ENCODE results near the gene ROBO3. TPM values are rescaled to one million over a fixed set of nuclear protein-coding genes. Genes with fewer than 3 reads are reported as not detected.

ROBO3 gene
- total RNA-seq, 1 donor from 2014 or later = 40.0 TPM

DNA sequence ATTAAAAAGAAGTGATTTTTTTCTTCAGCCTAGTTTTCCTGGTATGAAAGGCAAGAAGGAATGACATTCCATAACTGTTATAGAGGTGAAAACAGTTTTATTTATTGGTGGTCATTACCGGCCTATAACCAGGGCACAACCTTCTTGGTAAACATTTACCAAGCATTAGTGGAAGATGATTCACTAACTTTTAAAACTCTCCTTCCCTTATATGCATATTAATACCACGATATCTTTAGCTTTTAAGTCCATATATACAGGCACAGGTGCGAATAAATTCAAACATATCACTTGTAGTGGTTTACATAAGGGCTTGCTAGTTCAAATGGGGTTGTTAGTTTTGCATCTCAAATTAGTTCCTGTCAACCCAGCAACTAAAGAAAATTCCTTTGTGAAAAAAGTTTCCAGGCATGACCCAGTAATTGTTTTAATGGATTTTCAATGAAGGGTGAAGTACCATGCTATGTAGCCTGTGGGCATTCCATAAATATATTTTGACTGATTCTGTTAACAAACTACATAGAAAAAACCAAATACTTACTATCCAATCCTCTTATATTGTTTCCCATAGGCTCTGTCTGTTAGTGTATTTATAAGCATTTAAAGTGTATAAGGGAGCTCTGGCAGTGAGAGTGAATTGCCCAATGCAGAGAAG lies 30.6 kb upstream of the ROBO3 start:
- H3K4me1 Mint-ChIP-seq (ENCODE audit: unreplicated experiment) = peaks cover 5% of the 10 kb centered on the region
- peaks cover 9% of the 10 kb centered on the region for H3K27me3 Mint-ChIP-seq (ENCODE audit: unreplicated experiment)
- no peaks in the 10 kb centered on the region for H3K36me3 Mint-ChIP-seq (ENCODE audit: low read depth, unreplicated experiment)
- TF ChIP-seq, protein P1, sequence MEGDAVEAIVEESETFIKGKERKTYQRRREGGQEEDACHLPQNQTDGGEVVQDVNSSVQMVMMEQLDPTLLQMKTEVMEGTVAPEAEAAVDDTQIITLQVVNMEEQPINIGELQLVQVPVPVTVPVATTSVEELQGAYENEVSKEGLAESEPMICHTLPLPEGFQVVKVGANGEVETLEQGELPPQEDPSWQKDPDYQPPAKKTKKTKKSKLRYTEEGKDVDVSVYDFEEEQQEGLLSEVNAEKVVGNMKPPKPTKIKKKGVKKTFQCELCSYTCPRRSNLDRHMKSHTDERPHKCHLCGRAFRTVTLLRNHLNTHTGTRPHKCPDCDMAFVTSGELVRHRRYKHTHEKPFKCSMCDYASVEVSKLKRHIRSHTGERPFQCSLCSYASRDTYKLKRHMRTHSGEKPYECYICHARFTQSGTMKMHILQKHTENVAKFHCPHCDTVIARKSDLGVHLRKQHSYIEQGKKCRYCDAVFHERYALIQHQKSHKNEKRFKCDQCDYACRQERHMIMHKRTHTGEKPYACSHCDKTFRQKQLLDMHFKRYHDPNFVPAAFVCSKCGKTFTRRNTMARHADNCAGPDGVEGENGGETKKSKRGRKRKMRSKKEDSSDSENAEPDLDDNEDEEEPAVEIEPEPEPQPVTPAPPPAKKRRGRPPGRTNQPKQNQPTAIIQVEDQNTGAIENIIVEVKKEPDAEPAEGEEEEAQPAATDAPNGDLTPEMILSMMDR (IDR thresholded peaks at IDR 0.05; ENCODE audit: unreplicated experiment) = no peak
- no peak overlapping the region for H3K4me3 Mint-ChIP-seq (ENCODE audit: unreplicated experiment)
- no peaks in the 10 kb centered on the region for H3K9me3 Mint-ChIP-seq (ENCODE audit: unreplicated experiment)
- no peak overlapping the region for H3K27ac Mint-ChIP-seq (ENCODE audit: unreplicated experiment)
- no peak for DNase-seq (ENCODE audit: low spot score)

DNA sequence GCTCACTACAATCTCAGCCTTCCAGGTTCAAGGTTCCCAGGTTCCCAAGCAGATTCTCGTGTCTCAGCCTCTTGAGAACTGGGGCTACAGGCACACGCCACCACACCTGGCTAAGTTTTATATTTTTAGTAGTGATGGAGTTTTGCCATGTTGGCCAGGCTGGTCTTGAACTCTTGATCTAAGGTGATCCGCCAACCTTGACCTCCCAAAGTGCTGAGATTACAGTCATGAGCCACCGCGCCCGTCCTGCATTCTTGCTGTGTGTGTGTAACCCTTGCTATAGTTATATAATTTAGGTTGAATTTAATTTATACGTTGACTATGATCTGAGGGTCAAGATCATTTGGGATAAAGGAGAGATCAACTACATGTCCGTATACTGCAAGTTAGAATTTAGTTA lies 29.3 kb upstream of the ROBO3 start:
- TF ChIP-seq, protein P1 (IDR thresholded peaks at IDR 0.05; ENCODE audit: unreplicated experiment) = no peak
- Mint-ChIP-seq H3K4me3 (ENCODE audit: unreplicated experiment) (peak overlapping the region; percentile 77), H3K9me3 (ENCODE audit: unreplicated experiment) (no peaks in the 10 kb centered on the region), H3K36me3 (ENCODE audit: low read depth, unreplicated experiment) (peaks cover 6% of the 10 kb centered on the region), H3K27me3 (ENCODE audit: unreplicated experiment) (peaks cover 17% of the 10 kb centered on the region), H3K4me1 (ENCODE audit: unreplicated experiment) (peaks cover 10% of the 10 kb centered on the region), H3K27ac (ENCODE audit: unreplicated experiment) (no peak overlapping the region)
- no peak for DNase-seq (ENCODE audit: low spot score)

DNA sequence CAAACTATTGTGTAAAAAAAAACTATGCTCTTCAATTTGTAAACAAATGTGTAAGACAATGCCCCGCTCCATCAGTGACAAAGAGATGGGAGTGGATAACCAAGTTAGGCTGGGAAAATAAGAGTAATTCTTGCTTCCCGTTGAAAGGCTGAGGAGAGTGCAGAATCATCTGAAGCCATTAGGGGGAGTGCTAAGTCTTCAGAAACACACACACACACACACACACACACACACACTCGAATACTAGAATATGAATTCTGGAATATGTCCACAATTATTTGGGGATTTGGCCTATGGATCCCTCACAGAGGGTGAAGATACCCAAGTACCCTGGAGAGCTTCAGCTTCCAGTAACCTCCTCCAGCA lies 27.8 kb upstream of the ROBO3 start:
- peaks cover 18% of the 10 kb centered on the region for H3K27me3 Mint-ChIP-seq (ENCODE audit: unreplicated experiment)

GRCh38 chr11:124838805-124839127 lies 26.5 kb upstream of the ROBO3 start:
- TF ChIP-seq, protein P1 (IDR thresholded peaks at IDR 0.05; ENCODE audit: unreplicated experiment) = no peak
- peaks cover 13% of the 10 kb centered on the region for H3K4me1 Mint-ChIP-seq (ENCODE audit: unreplicated experiment)

More for the DNA sequence above, 27.8 kb upstream of the ROBO3 start:
- H3K36me3 Mint-ChIP-seq (ENCODE audit: low read depth, unreplicated experiment) = peaks cover 6% of the 10 kb centered on the region
- peak; percentile 34 for DNase-seq (ENCODE audit: low spot score)
- H3K27ac Mint-ChIP-seq (ENCODE audit: unreplicated experiment) = no peak overlapping the region
- TF ChIP-seq, protein P1 (IDR thresholded peaks at IDR 0.05; ENCODE audit: unreplicated experiment) = no peak
- no peaks in the 10 kb centered on the region for H3K9me3 Mint-ChIP-seq (ENCODE audit: unreplicated experiment)
- peaks cover 11% of the 10 kb centered on the region for H3K4me1 Mint-ChIP-seq (ENCODE audit: unreplicated experiment)
- no peak overlapping the region for H3K4me3 Mint-ChIP-seq (ENCODE audit: unreplicated experiment)

GRCh38 chr11:124839128-124839971 lies 25.9 kb upstream of the ROBO3 start:
- Mint-ChIP-seq H3K9me3 (ENCODE audit: unreplicated experiment) (no peaks in the 10 kb centered on the region), H3K36me3 (ENCODE audit: low read depth, unreplicated experiment) (peaks cover 6% of the 10 kb centered on the region), H3K4me1 (ENCODE audit: unreplicated experiment) (peaks cover 13% of the 10 kb centered on the region), H3K27ac (ENCODE audit: unreplicated experiment) (no peak overlapping the region), H3K27me3 (ENCODE audit: unreplicated experiment) (peaks cover 22% of the 10 kb centered on the region), H3K4me3 (ENCODE audit: unreplicated experiment) (no peak overlapping the region)
- DNase-seq (ENCODE audit: low spot score) = peak; percentile 15
- TF ChIP-seq, protein P1 (IDR thresholded peaks at IDR 0.05; ENCODE audit: unreplicated experiment) = no peak

More at GRCh38 chr11:124838805-124839127, 26.5 kb upstream of the ROBO3 start:
- H3K4me3 Mint-ChIP-seq (ENCODE audit: unreplicated experiment) = no peak overlapping the region
- H3K36me3 Mint-ChIP-seq (ENCODE audit: low read depth, unreplicated experiment) = peaks cover 6% of the 10 kb centered on the region
- no peak overlapping the region for H3K27ac Mint-ChIP-seq (ENCODE audit: unreplicated experiment)
- no peaks in the 10 kb centered on the region for H3K9me3 Mint-ChIP-seq (ENCODE audit: unreplicated experiment)
- peaks cover 22% of the 10 kb centered on the region for H3K27me3 Mint-ChIP-seq (ENCODE audit: unreplicated experiment)
- DNase-seq (ENCODE audit: low spot score) = no peak
